Nephron (organoid): ENCODE measurements around the gene ERCC2.

Experiments
- H3K27ac Mint-ChIP-seq, 3 experiments: 2 replicates each; pipeline ENCODE4 v1.8.0; 2020; ENCODE audit warnings: mixed read lengths in 3 of 3, mild to moderate bottlenecking in 2 of 3, moderate library complexity in 1 of 3
- H3K27me3 Mint-ChIP-seq: 2 replicates; pipeline ENCODE4 v1.8.0; 2021; ENCODE audit warnings: low read depth, mild to moderate bottlenecking, moderate library complexity, mixed read lengths
- H3K36me3 Mint-ChIP-seq: 2 replicates; pipeline ENCODE4 v1.8.0; 2020; ENCODE audit warnings: low read depth, mixed read lengths
- H3K4me1 Mint-ChIP-seq: 2 replicates; pipeline ENCODE4 v1.8.0; 2020; ENCODE audit warnings: mixed read lengths
- H3K4me3 Mint-ChIP-seq, 3 experiments: 2 replicates each; pipeline ENCODE4 v1.8.0; 2020; ENCODE audit warnings: mild to moderate bottlenecking in 3 of 3, mixed read lengths in 3 of 3, moderate library complexity in 2 of 3
- H3K9me3 Mint-ChIP-seq: 2 replicates; pipeline ENCODE4 v1.8.0; 2020; ENCODE audit warnings: mixed read lengths
- CTCF ChIP-seq, 3 experiments: fragments of 200-600 bp; sonication (generic); IDR thresholded peaks; one replicate each; pipeline ENCODE4 v1.5.0; 2021; ENCODE audit warnings: antibody characterized with exemption in 3 of 3; ENCODE audit not compliant: unreplicated experiment in 3 of 3

ERCC2 gene

GRCh38 chr19:45352914-45353796 lies 17.2 kb downstream of the ERCC2 start:
- no peak for TF ChIP-seq CTCF (IDR thresholded peaks at IDR 0.05; ENCODE audit: unreplicated experiment in 3 of 3)
- H3K4me3 Mint-ChIP-seq: no peak overlapping the region
- no peaks in the 10 kb centered on the region for H3K9me3 Mint-ChIP-seq
- H3K36me3 Mint-ChIP-seq: peaks cover 43% of the 10 kb centered on the region
- H3K4me1 Mint-ChIP-seq: no peaks in the 10 kb centered on the region
- H3K27ac Mint-ChIP-seq: no peak overlapping the region
- no peaks in the 10 kb centered on the region for H3K27me3 Mint-ChIP-seq

- Mint-ChIP-seq H3K27me3 (no peaks in the 10 kb centered on the region), H3K9me3 (no peaks in the 10 kb centered on the region), H3K36me3 (peaks cover 36% of the 10 kb centered on the region), H3K4me3 (no peak overlapping the region), H3K27ac (no peak overlapping the region), H3K4me1 (no peaks in the 10 kb centered on the region)
- TF ChIP-seq CTCF (IDR thresholded peaks at IDR 0.05; ENCODE audit: unreplicated experiment in 3 of 3): no peak
Observed at GRCh38 chr19:45352471-45352870, 17.9 kb downstream of the ERCC2 start.

GRCh38 chr19:45352062-45352461 lies 18.3 kb downstream of the ERCC2 start:
- Mint-ChIP-seq H3K4me1 (no peaks in the 10 kb centered on the region), H3K27ac (no peak overlapping the region), H3K9me3 (no peaks in the 10 kb centered on the region), H3K36me3 (peaks cover 32% of the 10 kb centered on the region), H3K4me3 (no peak overlapping the region), H3K27me3 (peaks cover 4% of the 10 kb centered on the region)
- no peak for TF ChIP-seq CTCF (IDR thresholded peaks at IDR 0.05; ENCODE audit: unreplicated experiment in 3 of 3)

- H3K4me1 Mint-ChIP-seq: no peaks in the 10 kb centered on the region
- peaks cover 10% of the 10 kb centered on the region for H3K27me3 Mint-ChIP-seq
- H3K4me3 Mint-ChIP-seq: no peak overlapping the region
- peaks cover 28% of the 10 kb centered on the region for H3K36me3 Mint-ChIP-seq
- H3K27ac Mint-ChIP-seq: no peak overlapping the region
- no peaks in the 10 kb centered on the region for H3K9me3 Mint-ChIP-seq
- TF ChIP-seq CTCF (IDR thresholded peaks at IDR 0.05; ENCODE audit: unreplicated experiment in 3 of 3): no peak
Observed at GRCh38 chr19:45351401-45351952, 18.9 kb downstream of the ERCC2 start.

GRCh38 chr19:45350477-45351058 lies 19.8 kb downstream of the ERCC2 start:
- no peak overlapping the region for H3K4me3 Mint-ChIP-seq
- peaks cover 18% of the 10 kb centered on the region for H3K27me3 Mint-ChIP-seq
- H3K4me1 Mint-ChIP-seq: no peaks in the 10 kb centered on the region
- TF ChIP-seq CTCF (IDR thresholded peaks at IDR 0.05; ENCODE audit: unreplicated experiment in 3 of 3): no peak
- H3K27ac Mint-ChIP-seq: no peak overlapping the region
- no peaks in the 10 kb centered on the region for H3K9me3 Mint-ChIP-seq
- H3K36me3 Mint-ChIP-seq: peaks cover 19% of the 10 kb centered on the region
